ENCODE measurements around the gene TRAPPC8. TPM values are rescaled to one million over a fixed set of nuclear protein-coding genes. Genes with fewer than 3 reads are reported as not detected.

The TRAPPC8 gene
- total RNA-seq, 2 donors from 2014 or later: 18.7 to 20.8 TPM

DNA sequence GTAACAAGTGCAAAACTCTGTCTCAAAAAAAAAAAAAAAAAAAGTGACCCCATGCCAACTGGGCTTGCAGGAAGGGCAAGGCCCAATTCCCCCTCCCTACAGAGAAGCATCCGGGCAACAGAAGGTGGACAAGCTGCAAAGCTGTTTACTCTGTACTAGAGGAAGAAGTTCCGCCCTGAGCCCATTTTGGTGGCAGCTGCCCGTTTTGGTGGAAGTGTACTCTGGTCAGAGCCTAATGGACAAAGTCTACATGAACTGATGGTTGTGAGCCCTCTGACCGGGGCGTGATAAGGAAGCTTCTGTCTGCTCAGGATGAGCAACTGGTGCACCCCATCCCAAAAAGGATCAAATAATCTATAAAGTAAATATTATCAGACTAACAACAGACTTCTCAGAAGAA is 65.0 kb downstream of the TRAPPC8 start:
- 96 to 98% methylated on average over 5 of the region's 5 CpGs for WGBS, 2 donors
- no peak for ATAC-seq
- intact Hi-C loops (cut with DNase I): no loop called here
- Histone ChIP-seq H3K36me3 (replicated peaks in 1 of 2; ENCODE audit: insufficient read depth in 1 of 2, low read depth in 2 of 2) (peaks cover 0 to 16% of the 10 kb centered on the region in 2 donors), H3K27me3 (no peaks in the 10 kb centered on the region), H3K4me1 (no peaks in the 10 kb centered on the region), H3K27ac (no peak overlapping the region), H3K4me3 (no peak overlapping the region), H3K9me3 (no peaks in the 10 kb centered on the region)
- no peak for DNase-seq
- TF ChIP-seq POLR2A (IDR thresholded peaks at IDR 0.05): no peak
- TF ChIP-seq, protein P1, sequence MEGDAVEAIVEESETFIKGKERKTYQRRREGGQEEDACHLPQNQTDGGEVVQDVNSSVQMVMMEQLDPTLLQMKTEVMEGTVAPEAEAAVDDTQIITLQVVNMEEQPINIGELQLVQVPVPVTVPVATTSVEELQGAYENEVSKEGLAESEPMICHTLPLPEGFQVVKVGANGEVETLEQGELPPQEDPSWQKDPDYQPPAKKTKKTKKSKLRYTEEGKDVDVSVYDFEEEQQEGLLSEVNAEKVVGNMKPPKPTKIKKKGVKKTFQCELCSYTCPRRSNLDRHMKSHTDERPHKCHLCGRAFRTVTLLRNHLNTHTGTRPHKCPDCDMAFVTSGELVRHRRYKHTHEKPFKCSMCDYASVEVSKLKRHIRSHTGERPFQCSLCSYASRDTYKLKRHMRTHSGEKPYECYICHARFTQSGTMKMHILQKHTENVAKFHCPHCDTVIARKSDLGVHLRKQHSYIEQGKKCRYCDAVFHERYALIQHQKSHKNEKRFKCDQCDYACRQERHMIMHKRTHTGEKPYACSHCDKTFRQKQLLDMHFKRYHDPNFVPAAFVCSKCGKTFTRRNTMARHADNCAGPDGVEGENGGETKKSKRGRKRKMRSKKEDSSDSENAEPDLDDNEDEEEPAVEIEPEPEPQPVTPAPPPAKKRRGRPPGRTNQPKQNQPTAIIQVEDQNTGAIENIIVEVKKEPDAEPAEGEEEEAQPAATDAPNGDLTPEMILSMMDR (IDR thresholded peaks at IDR 0.05): no peak

DNA sequence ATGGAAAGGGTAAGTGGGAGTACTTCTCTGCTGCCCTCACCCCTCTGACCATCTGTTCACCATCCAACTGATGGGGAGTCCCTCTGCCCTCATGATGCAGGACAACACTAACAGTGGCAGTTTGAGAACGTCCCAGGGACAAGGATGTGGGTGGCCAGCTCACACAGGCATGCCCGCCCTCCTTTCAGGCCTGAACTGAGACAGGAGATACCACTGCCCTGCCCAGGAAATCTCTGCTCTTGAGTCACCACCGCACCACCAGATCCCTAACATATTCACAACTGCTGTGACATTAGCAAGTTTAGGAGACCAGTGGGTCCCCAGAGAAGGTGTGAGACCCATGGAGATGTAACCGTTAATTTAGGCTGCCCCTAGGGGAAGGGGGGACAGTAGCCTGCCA is 66.2 kb downstream of the TRAPPC8 start:
- ATAC-seq (no peak), DNase-seq (no peak)
- no peaks in the 10 kb centered on the region for H3K4me1 ChIP-seq
- H3K27me3 ChIP-seq: no peaks in the 10 kb centered on the region
- intact Hi-C loops (cut with DNase I): no loop called here
- WGBS, 2 donors: 91 to 96% methylated on average over 3 to 4 of the region's 4 CpGs
- H3K27ac ChIP-seq: no peak overlapping the region
- H3K9me3 ChIP-seq: no peaks in the 10 kb centered on the region
- TF ChIP-seq, protein P1 (IDR thresholded peaks at IDR 0.05): no peak
- TF ChIP-seq POLR2A (IDR thresholded peaks at IDR 0.05): no peak
- no peak overlapping the region for H3K4me3 ChIP-seq
- peaks cover 0 to 15% of the 10 kb centered on the region in 2 donors for H3K36me3 ChIP-seq (replicated peaks in 1 of 2; ENCODE audit: insufficient read depth in 1 of 2, low read depth in 2 of 2)

DNA sequence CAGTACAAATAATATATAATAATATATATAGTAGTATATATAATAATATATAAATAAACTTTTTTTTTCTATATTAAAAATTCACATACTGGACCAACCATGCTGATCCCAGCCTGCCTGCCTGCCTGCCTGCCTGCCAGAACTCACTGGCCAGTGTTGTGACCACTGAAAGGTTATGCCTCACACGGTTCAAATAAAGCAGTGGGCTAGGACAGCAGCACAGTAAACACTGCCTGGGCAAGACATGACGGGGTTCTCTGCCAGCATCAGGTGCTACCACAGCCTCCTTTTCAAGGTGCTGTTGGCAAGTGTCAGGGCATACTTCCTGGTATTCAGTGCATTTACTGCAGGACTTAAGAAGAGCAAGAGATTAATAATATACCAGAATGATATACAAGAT is 67.6 kb downstream of the TRAPPC8 start:
- DNase-seq (no peak), ATAC-seq (no peak)
- H3K4me3 ChIP-seq: no peak overlapping the region
- TF ChIP-seq, protein P1 (IDR thresholded peaks at IDR 0.05): no peak
- TF ChIP-seq POLR2A (IDR thresholded peaks at IDR 0.05): no peak
- 50 to 57% methylated on average over 2 of the region's 2 CpGs for WGBS, 2 donors
- no peaks in the 10 kb centered on the region for H3K4me1 ChIP-seq
- no peaks in the 10 kb centered on the region for H3K27me3 ChIP-seq
- H3K9me3 ChIP-seq: no peaks in the 10 kb centered on the region
- peaks cover 0 to 15% of the 10 kb centered on the region in 2 donors for H3K36me3 ChIP-seq (replicated peaks in 1 of 2; ENCODE audit: insufficient read depth in 1 of 2, low read depth in 2 of 2)
- intact Hi-C loops (cut with DNase I): no loop called here
- no peak overlapping the region for H3K27ac ChIP-seq

DNA sequence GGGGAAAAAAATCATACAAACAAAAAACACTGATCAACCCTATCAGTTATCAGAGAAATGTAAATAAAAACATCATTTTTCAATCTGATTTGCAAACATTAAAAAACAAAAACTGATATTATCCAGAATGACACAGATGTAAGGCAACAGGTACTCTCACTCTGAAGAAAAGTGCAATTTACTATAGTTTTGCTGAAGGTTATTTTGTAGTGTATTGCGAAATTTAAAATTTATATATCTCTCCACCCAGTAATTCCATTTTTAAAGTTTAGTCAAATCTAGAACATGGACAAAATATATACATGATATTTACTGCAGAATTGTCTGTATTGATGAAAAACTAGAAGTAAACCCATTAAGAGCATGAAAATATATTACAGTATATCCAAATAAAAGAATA is 79.8 kb downstream of the TRAPPC8 start:
- H3K9me3 ChIP-seq: no peaks in the 10 kb centered on the region
- ATAC-seq (no peak), DNase-seq (no peak)
- no peaks in the 10 kb centered on the region for H3K27me3 ChIP-seq
- peaks cover 0 to 5% of the 10 kb centered on the region in 2 donors for H3K36me3 ChIP-seq (replicated peaks in 1 of 2; ENCODE audit: insufficient read depth in 1 of 2, low read depth in 2 of 2)
- intact Hi-C loops (cut with DNase I): no loop called here
- H3K27ac ChIP-seq: no peak overlapping the region
- H3K4me1 ChIP-seq: no peaks in the 10 kb centered on the region
- 93 to 96% methylated on average over 1 of the region's 1 CpG for WGBS, 2 donors
- H3K4me3 ChIP-seq: no peak overlapping the region
- TF ChIP-seq, protein P1 (IDR thresholded peaks at IDR 0.05): no peak

DNA sequence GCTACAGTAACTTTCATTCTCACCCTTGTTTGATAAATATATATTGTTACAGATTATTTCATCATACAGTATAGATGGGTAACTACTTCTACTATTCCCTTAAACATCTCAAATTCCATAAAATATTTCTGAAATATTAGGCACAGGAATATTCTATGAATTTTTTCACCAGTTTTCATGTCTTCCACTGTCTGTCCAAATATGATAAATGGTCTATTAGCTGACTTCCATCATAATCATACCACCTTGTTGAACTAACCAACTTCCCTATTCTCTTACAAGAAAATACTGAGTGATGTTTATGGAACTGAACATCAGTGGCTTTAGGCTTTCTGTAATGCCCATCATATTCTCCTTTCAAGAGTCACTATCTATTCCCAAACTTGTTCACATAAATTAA is 82.4 kb downstream of the TRAPPC8 start:
- Histone ChIP-seq H3K9me3 (no peaks in the 10 kb centered on the region), H3K4me1 (no peaks in the 10 kb centered on the region), H3K27ac (no peak overlapping the region), H3K4me3 (no peak overlapping the region), H3K27me3 (no peaks in the 10 kb centered on the region), H3K36me3 (replicated peaks in 1 of 2; ENCODE audit: insufficient read depth in 1 of 2, low read depth in 2 of 2) (peaks cover 0 to 12% of the 10 kb centered on the region in 2 donors)
- ATAC-seq (no peak), DNase-seq (no peak)
- intact Hi-C loops (cut with DNase I): no loop called here
- TF ChIP-seq, protein P1 (IDR thresholded peaks at IDR 0.05): no peak
- no peak for TF ChIP-seq POLR2A (IDR thresholded peaks at IDR 0.05)
